ENCODE measurements around the gene PPP1R13B. TPM values are rescaled to one million over a fixed set of nuclear protein-coding genes. Genes with fewer than 3 reads are reported as not detected.

PPP1R13B gene
- total RNA-seq, 1 donor from 2014 or later, result 53.0 TPM

DNA sequence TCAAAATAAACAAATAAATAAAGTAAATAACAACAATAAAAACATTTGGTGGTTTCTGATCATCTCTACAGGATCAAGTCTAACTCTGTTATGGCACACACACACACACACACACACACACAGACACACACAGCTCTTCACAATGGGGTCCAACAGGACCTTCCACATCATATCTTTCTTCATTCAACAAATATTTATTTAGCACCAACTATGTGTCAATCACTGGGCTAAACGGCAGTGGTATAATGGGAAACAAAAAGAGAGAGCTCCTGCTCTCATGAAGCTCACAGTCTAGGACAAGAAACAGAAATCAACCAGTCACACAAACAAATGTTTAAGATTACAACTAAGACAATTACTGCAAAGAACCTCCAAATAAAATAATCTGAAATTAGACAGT, 9.3 kb downstream of the PPP1R13B start:
- no peaks in the 10 kb centered on the region for H3K9me3 Mint-ChIP-seq
- DNase-seq (ENCODE audit: low spot score in 2 of 2, unreplicated experiment in 2 of 2), result no peak
- no peaks in the 10 kb centered on the region for H3K27me3 Mint-ChIP-seq (ENCODE audit: low read depth)
- peaks cover 12% of the 10 kb centered on the region for H3K4me1 Mint-ChIP-seq
- H3K27ac Mint-ChIP-seq, result no peak overlapping the region
- H3K36me3 Mint-ChIP-seq, result no peaks in the 10 kb centered on the region
- H3K4me3 Mint-ChIP-seq, result no peak overlapping the region
- TF ChIP-seq, protein P1, sequence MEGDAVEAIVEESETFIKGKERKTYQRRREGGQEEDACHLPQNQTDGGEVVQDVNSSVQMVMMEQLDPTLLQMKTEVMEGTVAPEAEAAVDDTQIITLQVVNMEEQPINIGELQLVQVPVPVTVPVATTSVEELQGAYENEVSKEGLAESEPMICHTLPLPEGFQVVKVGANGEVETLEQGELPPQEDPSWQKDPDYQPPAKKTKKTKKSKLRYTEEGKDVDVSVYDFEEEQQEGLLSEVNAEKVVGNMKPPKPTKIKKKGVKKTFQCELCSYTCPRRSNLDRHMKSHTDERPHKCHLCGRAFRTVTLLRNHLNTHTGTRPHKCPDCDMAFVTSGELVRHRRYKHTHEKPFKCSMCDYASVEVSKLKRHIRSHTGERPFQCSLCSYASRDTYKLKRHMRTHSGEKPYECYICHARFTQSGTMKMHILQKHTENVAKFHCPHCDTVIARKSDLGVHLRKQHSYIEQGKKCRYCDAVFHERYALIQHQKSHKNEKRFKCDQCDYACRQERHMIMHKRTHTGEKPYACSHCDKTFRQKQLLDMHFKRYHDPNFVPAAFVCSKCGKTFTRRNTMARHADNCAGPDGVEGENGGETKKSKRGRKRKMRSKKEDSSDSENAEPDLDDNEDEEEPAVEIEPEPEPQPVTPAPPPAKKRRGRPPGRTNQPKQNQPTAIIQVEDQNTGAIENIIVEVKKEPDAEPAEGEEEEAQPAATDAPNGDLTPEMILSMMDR (IDR thresholded peaks at IDR 0.05; ENCODE audit: unreplicated experiment), result no peak

DNA sequence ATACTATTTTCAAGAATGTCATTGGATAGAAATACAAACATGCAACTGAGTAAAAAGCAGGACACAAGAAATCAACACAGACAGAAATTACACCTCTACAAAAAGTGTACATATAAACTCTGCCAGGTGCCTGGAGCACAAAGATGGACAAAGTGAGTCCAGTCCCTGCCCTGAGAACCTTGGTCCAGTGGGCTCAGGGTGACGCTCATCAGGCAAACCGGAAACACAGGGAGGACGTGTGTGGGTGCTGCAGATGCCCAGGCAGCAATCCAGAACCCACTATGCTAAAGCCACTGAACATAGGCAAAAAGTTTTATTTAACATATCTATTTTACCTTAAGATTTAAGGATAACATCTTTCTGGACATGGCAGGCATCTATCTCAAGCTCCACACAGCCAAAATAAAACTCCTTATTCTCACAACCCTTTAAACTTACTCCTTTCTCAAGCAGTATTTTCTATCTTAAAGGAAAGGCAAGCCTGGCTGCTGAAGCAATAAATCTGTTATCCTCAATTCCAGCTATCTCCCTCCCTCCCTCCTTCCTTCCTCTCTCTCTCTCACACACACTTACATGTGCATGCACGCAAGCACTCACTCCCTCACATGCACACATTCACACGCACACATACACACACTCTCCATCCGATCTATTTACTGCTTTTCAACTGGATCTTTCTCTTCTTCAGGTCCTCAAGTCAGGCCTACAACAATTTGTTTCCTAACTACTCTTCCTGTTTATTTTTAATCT, 10.2 kb downstream of the PPP1R13B start:
- no peak for DNase-seq (ENCODE audit: low spot score in 2 of 2, unreplicated experiment in 2 of 2)
- Mint-ChIP-seq H3K27me3 (ENCODE audit: low read depth) (no peaks in the 10 kb centered on the region), H3K4me1 (peaks cover 12% of the 10 kb centered on the region), H3K27ac (peak overlapping the region; percentile 11), H3K36me3 (no peaks in the 10 kb centered on the region), H3K9me3 (no peaks in the 10 kb centered on the region), H3K4me3 (no peak overlapping the region)
- TF ChIP-seq, protein P1 (IDR thresholded peaks at IDR 0.05; ENCODE audit: unreplicated experiment), result no peak

- Mint-ChIP-seq H3K9me3 (no peaks in the 10 kb centered on the region), H3K27me3 (ENCODE audit: low read depth) (no peaks in the 10 kb centered on the region), H3K27ac (no peak overlapping the region), H3K36me3 (no peaks in the 10 kb centered on the region), H3K4me3 (no peak overlapping the region), H3K4me1 (peaks cover 12% of the 10 kb centered on the region)
- TF ChIP-seq, protein P1 (IDR thresholded peaks at IDR 0.05; ENCODE audit: unreplicated experiment), result no peak
- DNase-seq (ENCODE audit: low spot score in 2 of 2, unreplicated experiment in 2 of 2), result no peak
These were observed 12.4 kb downstream of the PPP1R13B start for GRCh38 chr14:103834956-103835355.

- Mint-ChIP-seq H3K36me3 (no peaks in the 10 kb centered on the region), H3K4me1 (peaks cover 9% of the 10 kb centered on the region), H3K9me3 (no peaks in the 10 kb centered on the region), H3K27me3 (ENCODE audit: low read depth) (no peaks in the 10 kb centered on the region), H3K4me3 (no peak overlapping the region), H3K27ac (no peak overlapping the region)
- TF ChIP-seq, protein P1 (IDR thresholded peaks at IDR 0.05; ENCODE audit: unreplicated experiment), result no peak
- DNase-seq (ENCODE audit: low spot score in 2 of 2, unreplicated experiment in 2 of 2), result no peak
These were observed 13.7 kb downstream of the PPP1R13B start for GRCh38 chr14:103833711-103834110.

DNA sequence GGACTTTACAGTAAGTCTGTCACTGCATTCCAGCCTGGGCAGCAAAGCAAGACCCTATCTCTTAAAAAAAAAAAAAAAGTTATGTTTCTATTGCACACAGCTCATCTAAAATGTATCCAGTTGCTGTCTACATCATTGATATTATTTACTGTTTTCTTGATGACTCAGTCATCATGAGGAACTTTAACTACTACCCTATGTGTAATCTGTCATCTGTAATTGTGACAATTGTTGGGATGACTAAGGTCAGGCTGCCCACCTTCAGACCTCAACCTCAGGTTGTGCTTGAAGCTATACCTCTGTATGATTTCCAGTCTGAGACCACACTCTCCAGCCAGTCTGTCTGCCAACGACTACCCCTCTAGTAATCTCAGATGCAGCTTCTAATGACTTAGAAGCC, 15.3 kb downstream of the PPP1R13B start:
- no peaks in the 10 kb centered on the region for H3K27me3 Mint-ChIP-seq (ENCODE audit: low read depth)
- TF ChIP-seq, protein P1 (IDR thresholded peaks at IDR 0.05; ENCODE audit: unreplicated experiment), result no peak
- DNase-seq (ENCODE audit: low spot score in 2 of 2, unreplicated experiment in 2 of 2), result no peak
- no peak overlapping the region for H3K4me3 Mint-ChIP-seq
- H3K4me1 Mint-ChIP-seq, result peaks cover 9% of the 10 kb centered on the region
- no peaks in the 10 kb centered on the region for H3K9me3 Mint-ChIP-seq
- H3K27ac Mint-ChIP-seq, result no peak overlapping the region
- H3K36me3 Mint-ChIP-seq, result no peaks in the 10 kb centered on the region

Data from mesothelial cell of epicardium (in vitro differentiated cells).